ENCODE results near the gene ITM2A. TPM values are rescaled to one million over a fixed set of nuclear protein-coding genes. Genes with fewer than 3 reads are reported as not detected.

ITM2A gene
- total RNA-seq, 2 donors from 2014 or later: 24.5 to 35.3 TPM

Other genes with a start within 250 kb of the ITM2A start
- gene GPR174, start 222.6 kb downstream of the ITM2A start, total RNA-seq: under 1 TPM; 0.35 to 0.61 TPM